HPDE6-E6E7 (cell line): ENCODE measurements around the gene DSE.

Experiments
- DNase-seq: peaks from one replicate; pipeline ENCODE4 v3.0.0; 2011; ENCODE audit warnings: missing footprints; ENCODE audit errors: extremely low spot score

Gene DSE

GRCh38 chr6:116359835-116360234 is 10.9 kb upstream of the DSE start:
- DNase-seq, result no peak

DNA sequence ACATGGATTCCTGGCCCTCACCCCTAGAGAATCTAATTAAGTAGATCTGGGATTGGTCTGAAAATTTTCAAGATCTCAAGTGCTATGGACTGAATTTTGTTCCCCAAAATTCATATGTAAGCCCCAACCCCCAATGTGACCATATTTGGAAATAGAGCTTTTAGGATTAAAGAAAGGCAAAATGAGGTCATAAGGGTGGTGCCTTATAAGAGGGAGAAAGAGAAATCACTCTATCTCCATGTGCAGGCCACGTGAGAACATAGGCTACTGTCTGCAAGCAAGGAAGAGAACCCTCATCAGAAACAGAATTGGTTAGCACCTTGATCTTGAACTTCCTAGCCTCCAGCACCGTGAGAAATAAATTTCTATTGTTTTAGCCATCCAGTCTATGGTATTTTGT is 8.5 kb upstream of the DSE start:
- DNase-seq, result no peak

DNA sequence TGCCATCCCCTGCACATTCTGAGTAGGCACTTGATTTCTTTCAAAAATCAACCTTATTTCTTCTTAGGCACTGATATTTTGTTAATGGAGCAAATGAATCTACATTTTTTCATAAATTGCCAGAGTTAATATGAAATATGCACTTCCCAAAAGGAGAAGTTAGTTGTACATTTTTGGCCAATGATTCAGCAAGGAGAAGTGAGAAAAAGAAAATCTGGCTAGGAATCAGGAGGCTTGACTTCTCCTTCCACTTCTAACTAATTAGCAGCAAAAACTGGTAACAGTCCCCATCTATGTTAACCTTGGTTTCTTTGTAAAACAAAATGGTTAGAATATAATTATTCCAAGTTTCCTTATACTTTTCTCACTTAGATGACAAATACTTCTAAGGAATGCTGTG is 7.0 kb upstream of the DSE start:
- no peak for DNase-seq

DNA sequence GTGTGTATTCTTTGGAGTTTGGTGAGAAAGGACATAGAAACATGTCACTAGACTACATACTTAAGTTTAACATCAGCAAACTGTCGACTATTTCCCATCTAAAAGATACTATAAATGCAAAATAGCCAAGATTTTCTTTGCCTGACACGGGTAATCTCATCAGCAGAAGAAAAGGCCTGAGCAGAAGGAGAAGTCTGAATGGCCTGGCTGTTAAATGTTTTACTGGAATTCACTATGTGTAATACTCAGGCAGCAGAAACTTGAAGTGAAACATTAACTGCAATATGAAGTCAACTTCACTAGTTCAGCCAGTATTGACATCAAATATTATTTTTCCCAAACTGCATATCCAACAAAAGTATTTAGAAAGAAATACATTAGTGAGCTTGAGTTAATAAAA is 6.4 kb upstream of the DSE start:
- DNase-seq, result no peak

- DNase-seq, result no peak
These were observed 5.0 kb upstream of the DSE start for GRCh38 chr6:116365743-116366142.

DNA sequence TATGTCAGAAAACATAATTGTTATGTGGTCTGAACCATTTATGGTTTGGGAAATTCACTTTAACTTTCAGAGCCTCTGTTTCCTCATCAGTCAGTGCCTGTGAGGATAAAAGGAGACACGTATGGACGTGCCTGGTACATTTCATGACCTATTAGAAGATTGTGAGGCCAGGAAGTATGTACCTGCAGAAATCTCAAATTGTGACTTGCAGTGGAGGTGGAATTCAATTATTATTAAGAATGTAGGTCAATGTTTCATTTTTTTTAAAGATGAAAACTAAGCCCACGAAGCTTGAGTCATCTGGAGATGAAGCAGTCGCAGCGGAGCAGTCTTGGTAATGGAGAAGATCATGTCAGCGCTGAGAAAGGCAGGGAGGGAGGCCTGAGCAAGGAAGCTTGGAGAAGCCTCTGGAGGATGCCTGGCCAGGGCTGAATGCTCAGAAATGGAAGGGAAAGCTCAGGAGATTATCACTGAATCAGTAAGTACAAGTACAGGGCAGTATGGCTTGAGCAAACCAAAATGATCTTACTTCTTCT is 3.9 kb upstream of the DSE start:
- DNase-seq, result no peak

- DNase-seq, result no peak
These were observed 1.2 kb upstream of the DSE start for GRCh38 chr6:116369540-116369939.

DNA sequence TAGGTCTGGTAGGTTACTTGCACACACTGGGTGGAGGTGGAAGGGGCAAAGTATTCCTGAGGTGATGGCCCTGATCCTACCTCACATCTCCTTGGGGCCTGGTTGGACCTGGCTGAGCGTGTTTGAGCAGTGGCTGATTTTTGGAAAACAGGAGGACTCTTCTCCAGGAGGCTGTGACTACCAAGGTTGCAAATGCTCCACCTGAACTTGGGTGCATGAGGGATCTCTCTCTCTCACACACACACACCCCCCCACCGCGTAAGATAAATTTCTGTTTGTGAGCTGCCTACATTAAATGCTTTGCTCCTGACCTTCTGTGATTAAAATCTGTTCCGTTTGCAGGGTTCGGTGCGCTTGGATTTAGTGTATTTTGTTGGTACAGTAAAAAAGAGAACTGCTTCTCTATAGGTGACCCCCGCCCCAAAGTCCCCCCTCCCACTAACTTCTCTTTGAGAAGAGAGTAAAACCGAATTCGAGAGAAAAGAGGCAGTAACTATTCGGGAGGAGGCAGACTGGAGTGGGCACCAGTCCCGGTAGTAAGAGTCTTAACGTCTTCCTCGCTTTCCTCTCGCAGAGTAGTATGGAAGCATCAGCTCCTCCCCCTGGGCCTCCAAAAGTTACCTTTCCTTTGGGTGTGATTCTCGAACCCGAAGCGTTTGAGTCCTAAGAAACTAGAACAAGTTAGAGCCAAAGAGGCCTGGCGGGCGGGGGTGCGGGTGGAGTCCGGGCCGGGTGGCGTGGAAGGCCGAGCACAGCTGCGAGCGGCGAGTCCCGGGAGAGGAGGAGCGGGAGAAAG is 585 bp upstream of the DSE start:
- DNase-seq, result no peak

DNA sequence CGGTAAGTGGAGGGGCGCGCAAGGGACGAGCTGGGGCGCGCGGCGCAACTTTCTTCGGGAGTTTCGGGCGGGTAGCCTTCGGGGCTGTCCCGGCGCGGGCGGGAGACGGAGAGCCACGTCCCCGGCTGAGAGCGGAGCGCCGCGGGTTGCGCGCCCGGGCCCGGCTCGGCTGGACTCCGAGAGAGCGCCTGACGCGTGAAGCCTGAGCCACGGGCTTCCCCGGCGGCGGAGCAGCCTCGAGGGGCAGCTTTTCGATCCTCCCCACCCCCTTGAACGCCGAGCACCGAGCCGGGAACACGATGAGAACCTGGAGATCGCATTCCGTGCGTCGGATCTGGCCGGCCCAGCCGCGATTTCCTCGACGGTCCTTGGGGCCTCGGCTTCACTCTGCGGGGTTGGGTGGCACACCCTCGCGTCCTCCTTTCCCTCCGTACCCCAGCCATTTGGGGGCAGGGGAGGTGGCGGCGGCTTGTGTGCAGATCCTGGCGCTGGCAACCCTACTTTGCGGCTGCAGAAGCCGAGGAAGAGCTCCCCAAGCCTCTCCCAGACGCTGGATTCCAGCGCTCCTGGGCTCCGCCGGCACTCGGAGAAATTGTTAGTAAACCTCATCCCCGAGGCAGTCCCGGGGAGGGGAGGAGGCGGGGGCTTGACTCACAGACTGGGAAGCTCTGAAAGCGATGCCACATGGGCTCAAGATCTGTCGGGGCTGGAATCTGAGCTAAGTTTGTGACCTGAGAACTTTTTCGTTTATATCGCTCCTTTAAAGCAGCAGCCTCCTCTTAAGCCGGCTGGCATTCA is 572 bp downstream of the DSE start:
- DNase-seq, result peak; percentile 86

- DNase-seq, result no peak
These were observed 1.1 kb downstream of the DSE start for GRCh38 chr6:116371918-116372209.

GRCh38 chr6:116373300-116373699 is 2.6 kb downstream of the DSE start:
- DNase-seq, result no peak

DNA sequence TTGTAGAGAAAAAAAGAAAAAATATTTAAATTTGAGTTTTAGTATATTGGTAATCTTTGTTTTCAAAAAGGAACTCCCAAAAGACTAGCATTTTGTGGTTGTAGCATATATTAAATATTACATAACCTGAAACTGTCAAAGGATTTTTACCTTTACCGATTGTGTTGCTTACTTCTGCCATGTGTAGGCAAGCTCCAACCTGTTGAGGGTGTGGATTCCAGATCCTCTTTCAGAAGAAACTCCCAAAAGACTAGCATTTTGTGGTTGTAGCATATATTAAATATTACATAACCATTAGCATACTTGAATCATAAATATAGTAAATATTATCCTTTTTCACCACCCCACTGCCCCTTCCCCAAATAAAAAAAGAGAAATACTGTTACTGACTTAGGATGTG is 3.2 kb downstream of the DSE start:
- DNase-seq, result no peak

DNA sequence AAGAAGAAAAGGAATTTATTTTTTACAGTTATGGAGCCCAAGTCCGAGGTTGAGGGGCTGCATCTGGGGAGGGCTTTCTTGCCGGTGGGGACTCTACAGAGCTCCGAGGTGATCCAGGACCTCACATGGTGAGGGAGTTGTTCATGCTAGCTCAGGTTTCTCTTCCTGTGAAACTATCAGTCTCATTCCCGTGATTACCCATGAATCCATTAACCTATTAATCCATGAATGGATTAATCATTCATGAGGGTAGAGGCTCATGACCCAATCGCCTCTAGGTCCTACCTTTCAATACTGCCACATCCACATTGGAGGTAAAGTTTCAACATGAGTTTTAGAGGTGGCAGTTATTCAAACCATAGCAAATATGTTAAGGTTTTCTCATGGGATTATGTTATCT is 3.8 kb downstream of the DSE start:
- no peak for DNase-seq

DNA sequence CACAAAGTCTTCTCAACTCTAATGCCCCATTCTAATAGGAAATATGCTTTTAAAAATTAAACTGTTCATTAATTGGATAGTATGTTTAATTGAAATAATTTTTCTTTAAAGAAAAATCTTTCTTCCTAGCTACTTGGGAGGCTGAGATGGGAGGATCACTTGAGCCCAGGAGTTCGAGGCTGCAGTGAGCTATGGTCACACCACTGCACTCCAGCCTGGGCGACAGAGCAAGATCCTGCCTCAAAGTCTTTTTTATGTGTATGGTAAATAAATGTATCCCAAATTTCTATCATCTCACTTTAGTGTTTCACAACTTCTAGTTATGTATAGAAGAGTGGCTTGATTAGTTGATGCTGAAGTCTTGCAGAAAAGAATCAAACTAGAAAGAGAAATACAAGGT is 4.5 kb downstream of the DSE start:
- no peak for DNase-seq

DNA sequence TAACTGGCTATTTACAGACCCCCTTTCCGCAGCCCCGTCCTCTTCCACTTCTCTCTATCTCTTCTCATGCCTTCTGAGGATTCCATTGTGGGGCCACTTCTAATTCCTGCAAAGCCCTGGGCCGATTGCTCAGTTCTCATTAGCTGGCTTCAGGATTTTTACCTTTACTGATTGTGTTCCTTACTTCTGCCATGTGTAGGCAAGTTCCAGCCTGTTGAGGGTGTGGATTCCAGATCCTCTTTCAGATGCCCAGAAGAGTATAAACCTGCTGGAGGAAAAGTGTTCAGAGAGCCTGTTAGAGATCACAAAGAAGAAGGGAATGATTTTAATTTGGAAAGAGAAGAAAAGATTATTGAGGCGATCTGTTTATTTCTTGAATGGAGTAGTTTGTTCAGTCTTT is 5.4 kb downstream of the DSE start:
- DNase-seq, result no peak

GRCh38 chr6:116379764-116380163 is 9.0 kb downstream of the DSE start:
- no peak for DNase-seq

GRCh38 chr6:116380346-116380745 is 9.6 kb downstream of the DSE start:
- no peak for DNase-seq

- no peak for DNase-seq
These were observed 10.3 kb downstream of the DSE start for GRCh38 chr6:116381000-116381399.

DNA sequence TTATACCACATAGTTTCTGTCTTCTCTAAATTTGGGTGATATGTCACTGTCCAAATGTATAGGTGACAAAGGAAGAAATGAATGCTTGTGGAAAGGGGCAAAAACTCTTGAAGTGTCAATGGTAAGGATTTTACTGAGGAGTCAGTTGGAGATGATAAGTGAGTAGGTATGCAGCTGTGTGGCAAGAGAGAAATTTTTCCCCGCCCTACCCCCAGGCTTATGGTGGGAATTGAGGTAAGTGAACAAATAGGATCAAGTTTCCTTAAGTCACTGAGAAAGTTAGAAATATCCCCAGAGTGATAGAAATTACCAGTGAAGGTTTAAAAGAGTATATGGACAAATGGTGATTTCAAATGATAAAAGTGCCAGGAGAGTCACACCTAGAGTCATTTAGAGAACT is 11.8 kb downstream of the DSE start:
- no peak for DNase-seq

DNA sequence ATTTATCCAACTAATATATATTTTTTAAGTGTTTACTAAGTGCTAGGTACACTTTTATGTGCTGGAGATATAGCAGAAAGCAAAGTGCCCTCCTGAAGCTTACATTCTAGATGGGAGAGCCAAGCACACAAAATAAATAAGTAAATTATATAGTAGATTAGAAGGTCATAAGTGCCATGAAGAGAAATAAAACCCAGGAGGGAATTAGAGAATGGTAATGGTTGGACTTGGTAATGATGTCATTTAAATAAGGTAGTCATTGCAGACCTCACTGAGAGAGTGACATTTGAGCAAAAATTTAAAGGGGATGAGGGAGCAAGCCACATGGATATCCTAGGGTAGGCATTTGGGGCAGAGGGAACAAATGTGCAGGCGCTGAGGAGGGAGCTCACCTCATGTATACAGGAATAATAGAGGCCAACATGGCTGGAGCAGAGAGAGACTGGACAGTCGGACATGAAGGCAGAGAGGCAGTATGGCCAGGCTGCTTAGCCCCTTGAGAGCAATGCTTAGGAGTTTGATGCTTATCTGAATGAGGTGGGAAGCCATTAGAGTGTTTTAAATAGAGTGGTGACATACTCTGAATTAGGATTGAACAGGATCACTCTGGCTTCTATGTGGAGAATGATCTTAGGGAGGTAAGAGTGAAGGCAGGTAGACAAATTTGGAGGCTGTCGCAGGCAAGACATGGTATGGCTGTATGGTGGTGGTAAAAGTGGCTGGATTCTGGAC is 14.1 kb downstream of the DSE start:
- DNase-seq, result no peak

DNA sequence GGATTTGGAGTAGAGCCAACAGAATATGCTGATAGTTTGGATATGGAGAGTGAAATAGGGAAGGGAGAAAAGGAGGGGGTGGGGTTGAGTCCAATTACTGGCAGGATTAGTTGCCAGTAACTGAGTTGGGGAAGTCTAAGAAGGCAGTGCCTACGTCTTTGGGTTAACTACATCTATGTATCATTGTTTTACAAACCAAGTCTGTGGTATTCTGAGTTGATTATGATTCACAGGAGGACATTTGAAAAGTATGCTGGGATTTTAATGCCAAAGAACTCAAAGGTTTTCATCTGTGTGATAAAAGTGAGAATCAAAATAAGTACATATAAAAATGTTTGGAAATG is 14.7 kb downstream of the DSE start:
- DNase-seq, result no peak

- no peak for DNase-seq
These were observed 15.2 kb downstream of the DSE start for GRCh38 chr6:116385921-116386320.
